H1 (cell line): Measurements from ENCODE around the gene EEF2K. TPM values are rescaled to one million over a fixed set of nuclear protein-coding genes. Genes with fewer than 3 reads are reported as not detected.

Experiments
- CTCF ChIA-PET: fragments of 300-600 bp; sonication (Branson Sonifier 250); formaldehyde crosslinking; loops from one replicate; lab custom pipeline; 2021; ENCODE audit not compliant: partially characterized antibody; lab: Charles Lee
- POLR2A ChIA-PET: fragments of 300-600 bp; sonication (Branson Sonifier 250); formaldehyde crosslinking; loops from one replicate; lab custom pipeline; 2021; ENCODE audit warnings: inconsistent platforms; ENCODE audit not compliant: partially characterized antibody; lab: Charles Lee
- DNase-seq, 2 experiments: peaks; one replicate each; pipeline versions ENCODE4 v3.0.0 to v3.0.0-alpha.2; 2010 to 2022; ENCODE audit warnings: low spot score in 2 of 2, low read depth in 1 of 2, mixed read lengths in 1 of 2
- FAIRE-seq: peaks from 2 replicates; lab custom pipeline; 2011; peaks lifted over from hg19 to GRCh38; lab: Jason Lieb, UNC
- H2AFZ ChIP-seq: 2 replicates; pipeline ENCODE4 v1.8.1; 2012; ENCODE audit warnings: low read length, inconsistent platforms
- H2AK5ac ChIP-seq: 2 replicates; pipeline ENCODE4 v1.6.1; 2013; ENCODE audit warnings: low read depth, low read length
- H2BK120ac ChIP-seq: replicated peaks from 2 replicates; pipeline ENCODE3; 2013; ENCODE audit warnings: low read depth, low read length, inconsistent platforms
- H2BK12ac ChIP-seq: 2 replicates; pipeline ENCODE4 v1.6.1; 2013; ENCODE audit warnings: low read depth, low read length
- H2BK15ac ChIP-seq: 2 replicates; pipeline ENCODE4 v1.6.1; 2013; ENCODE audit warnings: low read length
- H2BK20ac ChIP-seq: 2 replicates; pipeline ENCODE4 v1.6.1; 2013; ENCODE audit warnings: low read length
- H2BK5ac ChIP-seq: 2 replicates; pipeline ENCODE4 v1.6.1; 2013; ENCODE audit warnings: low read depth, low read length
- H3K14ac ChIP-seq: 2 replicates; pipeline ENCODE4 v1.6.1; 2013; ENCODE audit warnings: inconsistent platforms; ENCODE audit not compliant: insufficient read length
- H3K18ac ChIP-seq: 2 replicates; pipeline ENCODE4 v1.6.1; 2013; ENCODE audit warnings: low read length; ENCODE audit errors: extremely low read depth
- H3K23ac ChIP-seq: 2 replicates; pipeline ENCODE4 v1.6.1; 2013; ENCODE audit warnings: inconsistent platforms; ENCODE audit not compliant: insufficient read length
- H3K23me2 ChIP-seq: 2 replicates; pipeline ENCODE4 v1.6.1; 2013; ENCODE audit warnings: low read depth, low read length
- H3K27ac ChIP-seq: 2 replicates; pipeline ENCODE4 v1.6.1; 2011; ENCODE audit warnings: low read depth, low read length, inconsistent platforms
- H3K27me3 ChIP-seq, 4 experiments: replicated peaks in 1 of 4; 1 replicate in 1 of 4; 2 replicates in 3 of 4; pipeline versions ENCODE4 v1.6.1 to v1.8.1; 2011 to 2013; ENCODE audit warnings: low read length in 3 of 4, mild to moderate bottlenecking in 3 of 4, inconsistent platforms in 2 of 4, mixed read lengths in 2 of 4, moderate library complexity in 1 of 4; ENCODE audit not compliant: control insufficient read depth in 3 of 4, insufficient read depth in 3 of 4; ENCODE audit errors: extremely low read depth in 1 of 4
- H3K36me3 ChIP-seq, 4 experiments: 2 replicates each; pipeline versions ENCODE4 v1.6.1 to v1.8.1; 2011 to 2013; ENCODE audit warnings: mild to moderate bottlenecking in 4 of 4, low read length in 3 of 4, moderate library complexity in 2 of 4, control low read depth in 1 of 4, inconsistent platforms in 1 of 4; ENCODE audit not compliant: insufficient read depth in 4 of 4, control insufficient read depth in 2 of 4
- H3K4ac ChIP-seq: replicated peaks from 2 replicates; pipeline ENCODE3; 2013; ENCODE audit warnings: low read length, low read depth, mixed read lengths, inconsistent platforms; ENCODE audit not compliant: insufficient read length
- H3K4me1 ChIP-seq, 4 experiments: replicated peaks in 1 of 4; 1 replicate in 1 of 4; 2 replicates in 3 of 4; pipeline versions ENCODE4 v1.6.1 to v1.8.1; 2011 to 2013; ENCODE audit warnings: low read length in 3 of 4, inconsistent platforms in 2 of 4, mixed read lengths in 1 of 4; ENCODE audit not compliant: insufficient read depth in 4 of 4, control insufficient read depth in 3 of 4
- H3K4me2 ChIP-seq, 2 experiments: 2 replicates each; pipeline versions ENCODE4 v1.6.1 to v1.8.1; 2011 to 2013; ENCODE audit warnings: low read depth in 2 of 2, low read length in 2 of 2, control low read depth in 1 of 2, inconsistent platforms in 1 of 2, mild to moderate bottlenecking in 1 of 2; ENCODE audit not compliant: insufficient read depth in 1 of 2
- H3K4me3 ChIP-seq, 4 experiments: fragments of 200-600, 300-600 bp in 1 of 4; sonication (generic), shearing (Covaris generic), sonication (Bioruptor Twin) in 1 of 4; 2 replicates each; pipeline versions ENCODE4 v1.5.1 to v1.8.1; 2011 to 2016; ENCODE audit warnings: low read length in 4 of 4, low read depth in 3 of 4, control low read depth in 2 of 4, inconsistent platforms in 2 of 4, mild to moderate bottlenecking in 2 of 4, mixed read lengths in 1 of 4, moderate library complexity in 1 of 4; ENCODE audit not compliant: insufficient read depth in 2 of 4; ENCODE audit errors: extremely low read depth in 1 of 4
- H3K56ac ChIP-seq: replicated peaks from 2 replicates; pipeline ENCODE3; 2013; ENCODE audit warnings: low read depth, mild to moderate bottlenecking, mixed read lengths, low read length, inconsistent platforms; ENCODE audit not compliant: insufficient read length
- H3K79me1 ChIP-seq: 2 replicates; pipeline ENCODE4 v1.6.1; 2013; ENCODE audit warnings: low read depth, low read length, control low read depth
- H3K79me2 ChIP-seq, 2 experiments: 2 replicates each; pipeline versions ENCODE4 v1.6.1 to v1.8.1; 2012 to 2013; ENCODE audit warnings: low read length in 2 of 2, mild to moderate bottlenecking in 2 of 2, inconsistent platforms in 1 of 2; ENCODE audit not compliant: insufficient read depth in 2 of 2, control insufficient read depth in 1 of 2
- H3K9ac ChIP-seq, 4 experiments: replicated peaks in 1 of 4; 1 replicate in 1 of 4; 2 replicates in 3 of 4; pipeline versions ENCODE4 v1.6.1 to v1.8.1; 2011 to 2013; ENCODE audit warnings: low read depth in 3 of 4, low read length in 3 of 4, control low read depth in 2 of 4, mild to moderate bottlenecking in 2 of 4, moderate library complexity in 2 of 4, inconsistent platforms in 1 of 4; ENCODE audit errors: extremely low read depth in 1 of 4
- H3K9me3 ChIP-seq, 2 experiments: 2 replicates each; pipeline versions ENCODE4 v1.6.1 to v1.8.1; 2012 to 2013; ENCODE audit warnings: mild to moderate bottlenecking in 2 of 2, moderate library complexity in 2 of 2, control low read depth in 1 of 2, inconsistent platforms in 1 of 2, low read depth in 1 of 2, low read length in 1 of 2, mixed read lengths in 1 of 2; ENCODE audit not compliant: insufficient read depth in 2 of 2
- H4K20me1 ChIP-seq, 2 experiments: replicated peaks in 1 of 2; 2 replicates each; pipeline versions ENCODE3 to v1.8.1; 2011 to 2013; ENCODE audit warnings: inconsistent platforms in 2 of 2, low read length in 2 of 2, mild to moderate bottlenecking in 1 of 2; ENCODE audit not compliant: insufficient read depth in 2 of 2, control insufficient read depth in 1 of 2
- H4K5ac ChIP-seq: 2 replicates; pipeline ENCODE4 v1.6.1; 2013; ENCODE audit warnings: low read length, low read depth, mixed read lengths, inconsistent platforms; ENCODE audit not compliant: insufficient read length
- H4K8ac ChIP-seq: 2 replicates; pipeline ENCODE4 v1.8.0; 2013; ENCODE audit warnings: mild to moderate bottlenecking, moderate library complexity, low read length, inconsistent platforms; ENCODE audit not compliant: insufficient read depth; ENCODE audit errors: extremely low read depth
- H4K91ac ChIP-seq: replicated peaks from 2 replicates; pipeline ENCODE3; 2013; ENCODE audit warnings: low read length, mixed read lengths, inconsistent platforms; ENCODE audit not compliant: insufficient read length
- FOSL1 ChIP-seq: IDR thresholded peaks from 2 replicates; pipeline ENCODE4 v1.6.1; 2011; ENCODE audit warnings: mild to moderate bottlenecking, low read depth, low read length, moderate library complexity; ENCODE audit not compliant: insufficient read depth
- GTF2F1 ChIP-seq: IDR thresholded peaks from 2 replicates; pipeline ENCODE4 v1.6.1; 2012; ENCODE audit warnings: low read depth, low read length, improper control_type of control experiment, borderline replicate concordance
- PHF8 ChIP-seq: fragments of 200-600 bp; sonication (generic); conservative IDR thresholded peaks from 2 replicates; pipeline ENCODE4 v1.7.1; 2012; ENCODE audit warnings: low read depth, mild to moderate bottlenecking, inconsistent platforms, low read length, moderate library complexity
- SP2 ChIP-seq: IDR thresholded peaks from 2 replicates; pipeline ENCODE4 v1.6.1; 2012; ENCODE audit warnings: mild to moderate bottlenecking, low read length, inconsistent platforms
- TBP ChIP-seq: IDR thresholded peaks from 2 replicates; pipeline ENCODE4 v1.6.1; 2011; ENCODE audit warnings: low read depth, low read length, improper control_type of control experiment
- WGBS, 2 experiments: shearing (Covaris generic) in 1 of 2; methylation state at CpG; one replicate each; pipeline versions ENCODE4 v1.1.6 to v1.1.7; 2013 to 2015; ENCODE audit warnings: low lambda C conversion rate in 2 of 2, mixed read lengths in 2 of 2, inconsistent platforms in 1 of 2, low coverage in 1 of 2, missing lambda C conversion rate in 1 of 2; ENCODE audit not compliant: insufficient replicate concordance in 2 of 2, insufficient coverage in 1 of 2, insufficient read length in 1 of 2; ENCODE audit errors: extremely low coverage in 1 of 2, missing lambda C conversion rate in 1 of 2; 5-methylcytosine and 5-hydroxymethylcytosine counted together
- polyA plus RNA-seq, 7 experiments: library from polyadenylated mRNA; depleted of rRNA in 3 of 7; stranded (reverse) in 5 of 7; unstranded in 2 of 7; fragments of >200 nt in 5 of 7; fragments of 200-250 nt in 2 of 7; gene quantifications; 1 replicate in 5 of 7; 2 replicates in 1 of 7; 4 replicates in 1 of 7; pipeline versions ENCODE4 v1.2.1 to v1.2.3, GENCODE V29; 2011 to 2013; ENCODE audit warnings: missing spikeins in 2 of 7, mixed read lengths in 2 of 7
- total RNA-seq: library from RNA; stranded (reverse); fragmentation: NEBNext Ultra II Directional; extraction: Animal tissue kit (Norgen Biotek cat#: 25700); gene quantifications from 2 replicates; pipeline ENCODE4 v1.2.1, GENCODE V29; 2021

The EEF2K gene
- total and polyA plus RNA-seq, 2 of the 8 experiments (the other 6 are each of a cell fraction or from before 2014, with no cell fraction given): 14.9 to 30.2 TPM

DNA sequence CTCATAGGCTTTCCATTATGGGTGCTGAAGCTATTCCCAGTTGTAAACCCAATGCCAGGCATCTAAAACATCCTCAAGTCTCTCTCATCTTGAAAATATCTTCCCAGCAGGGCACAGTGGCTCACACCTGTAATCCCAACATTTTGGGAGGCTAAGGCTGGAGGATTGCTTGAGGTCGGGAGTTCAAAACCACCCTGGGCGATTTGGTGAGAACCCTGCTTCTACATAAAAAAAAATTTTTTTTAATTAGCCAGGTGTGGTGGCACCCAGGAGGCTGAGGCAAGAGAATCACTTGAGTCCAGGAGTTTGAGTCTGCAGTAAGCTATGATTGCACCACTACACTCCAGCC is 13.0 kb upstream of the EEF2K start:
- no peak overlapping the region for H2AFZ ChIP-seq
- no peak overlapping the region for H2BK5ac ChIP-seq
- H3K79me2 ChIP-seq: no peaks in the 10 kb centered on the region
- no peak overlapping the region for H2BK15ac ChIP-seq
- no peak for FAIRE-seq
- H4K20me1 ChIP-seq: no peaks in the 10 kb centered on the region
- H4K8ac ChIP-seq: no peak overlapping the region
- no peak for DNase-seq
- H3K27ac ChIP-seq: no peak overlapping the region
- peaks cover 4 to 14% (median 10%) of the 10 kb centered on the region in 4 experiments; a peak in 6 of 7 replicates for H3K4me1 ChIP-seq
- ChIA-PET CTCF (interaction anchor here (0.7 to 1.4 kb wide), 3 partner anchors 9 to 107 kb away, joined by 3 to 5 read pairs (median 3); no protein-coding TSS in a partner anchor), POLR2A (interaction anchor here (1.2 to 2.0 kb wide), 2 partner anchors 11 to 13 kb away, joined by 6 to 7 read pairs; partner anchors contain the start of gene EEF2K)
- peaks cover 0 to 6% (median 2%) of the 10 kb centered on the region in 4 experiments; a peak in 4 of 7 replicates for H3K27me3 ChIP-seq
- H3K4me3 ChIP-seq: no peak overlapping the region
- no peaks in the 10 kb centered on the region for H3K36me3 ChIP-seq
- H3K56ac ChIP-seq: no peak overlapping the region
- no peak overlapping the region for H3K4ac ChIP-seq
- no peak overlapping the region for H3K23ac ChIP-seq
- H3K4me2 ChIP-seq: no peak overlapping the region
- H3K18ac ChIP-seq: no peak overlapping the region
- no peak overlapping the region for H4K91ac ChIP-seq
- H3K9me3 ChIP-seq: no peaks in the 10 kb centered on the region
- H4K5ac ChIP-seq: no peak overlapping the region
- H2BK20ac ChIP-seq: no peak overlapping the region
- no peaks in the 10 kb centered on the region for H3K79me1 ChIP-seq
- no peak overlapping the region for H3K9ac ChIP-seq
- 92% methylated on average over 2 of the region's 2 CpGs; no CpG with 5 or more reads in 1 of the 2 experiments for WGBS, 2 experiments
- TF ChIP-seq PHF8 (no peak), SP2 (no peak), TBP (0 out of 2 replicates have a peak, but pooled peaks have one; percentile 22), GTF2F1 (no peak), FOSL1 (no peak)
- peaks cover 8% of the 10 kb centered on the region for H3K23me2 ChIP-seq
- no peak overlapping the region for H2BK120ac ChIP-seq
- no peak overlapping the region for H2BK12ac ChIP-seq
- no peak overlapping the region for H2AK5ac ChIP-seq
- no peak overlapping the region for H3K14ac ChIP-seq
